ENCODE measurements around the gene PTGFRN.

DNA sequence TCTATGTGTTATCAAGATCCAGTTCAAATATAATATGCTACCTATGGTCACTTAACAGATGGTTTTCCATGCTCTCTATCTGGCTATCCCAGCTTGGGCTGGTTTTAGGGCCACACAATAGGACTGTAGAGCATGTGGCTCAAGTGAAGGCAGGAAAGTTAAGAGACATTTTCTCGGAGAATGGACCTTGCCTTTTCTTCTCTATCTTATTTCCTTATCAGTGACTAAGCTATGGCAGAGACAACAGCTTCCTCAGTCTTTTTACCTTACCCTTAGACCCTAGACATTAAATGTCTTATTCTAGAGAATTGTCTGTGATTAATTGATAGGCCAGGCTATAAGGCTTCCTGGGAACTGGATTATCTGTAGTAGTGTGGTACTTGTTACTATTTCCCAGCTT lies 120.0 kb downstream of the PTGFRN start:
- TF ChIP-seq, protein P1, sequence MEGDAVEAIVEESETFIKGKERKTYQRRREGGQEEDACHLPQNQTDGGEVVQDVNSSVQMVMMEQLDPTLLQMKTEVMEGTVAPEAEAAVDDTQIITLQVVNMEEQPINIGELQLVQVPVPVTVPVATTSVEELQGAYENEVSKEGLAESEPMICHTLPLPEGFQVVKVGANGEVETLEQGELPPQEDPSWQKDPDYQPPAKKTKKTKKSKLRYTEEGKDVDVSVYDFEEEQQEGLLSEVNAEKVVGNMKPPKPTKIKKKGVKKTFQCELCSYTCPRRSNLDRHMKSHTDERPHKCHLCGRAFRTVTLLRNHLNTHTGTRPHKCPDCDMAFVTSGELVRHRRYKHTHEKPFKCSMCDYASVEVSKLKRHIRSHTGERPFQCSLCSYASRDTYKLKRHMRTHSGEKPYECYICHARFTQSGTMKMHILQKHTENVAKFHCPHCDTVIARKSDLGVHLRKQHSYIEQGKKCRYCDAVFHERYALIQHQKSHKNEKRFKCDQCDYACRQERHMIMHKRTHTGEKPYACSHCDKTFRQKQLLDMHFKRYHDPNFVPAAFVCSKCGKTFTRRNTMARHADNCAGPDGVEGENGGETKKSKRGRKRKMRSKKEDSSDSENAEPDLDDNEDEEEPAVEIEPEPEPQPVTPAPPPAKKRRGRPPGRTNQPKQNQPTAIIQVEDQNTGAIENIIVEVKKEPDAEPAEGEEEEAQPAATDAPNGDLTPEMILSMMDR (conservative IDR thresholded peaks at IDR 0.05; ENCODE audit: low read depth, low read length), result no peak
- TF ChIP-seq EZH2 (IDR thresholded peaks at IDR 0.05; ENCODE audit: low read length, unreplicated experiment) (no peak), EZH2phosphoT487 (IDR thresholded peaks at IDR 0.05; ENCODE audit: borderline replicate concordance, low read length) (no peak)
